Natural killer cell treated with Interleukin-12 subunit alpha and Interleukin-12 subunit beta and Interleukin-15 and Interleukin-18, amount 100 ng/mL, for 72 hours (primary cell): Measurements from ENCODE around the gene LILRA6. TPM values are rescaled to one million over a fixed set of nuclear protein-coding genes. Genes with fewer than 3 reads are reported as not detected.
"Not testable (repeated sequence)": the region's sequence is repeated elsewhere in the genome, so short reads cannot be mapped to it uniquely, and the experiment has no call there.

Experiments used
- ATAC-seq, 2 donors: fragments of 150-1000 bp; cut with Tn5 transposase in 1 of 2; sonication (Bioruptor Pico), chemical (Tn5 transposase) in 1 of 2; 2 replicates each; pipeline ENCODE4 v1.10.0; 2021
- DNase-seq: peaks from one replicate; pipeline ENCODE4 v3.0.0; 2022; ENCODE audit warnings: low spot score
- H3K27ac Mint-ChIP-seq, 2 donors: 1 replicate in 1 of 2; 2 replicates in 1 of 2; pipeline ENCODE4 v1.8.0; 2022; ENCODE audit warnings: mixed read lengths in 2 of 2, mild to moderate bottlenecking in 1 of 2, moderate library complexity in 1 of 2
- H3K27me3 Mint-ChIP-seq, 2 donors: 1 replicate in 1 of 2; 2 replicates in 1 of 2; pipeline ENCODE4 v1.8.0; 2022; ENCODE audit warnings: mixed read lengths in 2 of 2
- H3K36me3 Mint-ChIP-seq: one replicate; pipeline ENCODE4 v1.8.0; 2022; ENCODE audit warnings: mixed read lengths
- H3K4me1 Mint-ChIP-seq, 2 donors: 1 replicate in 1 of 2; 2 replicates in 1 of 2; pipeline ENCODE4 v1.8.0; 2022; ENCODE audit warnings: low read depth in 2 of 2, mixed read lengths in 2 of 2, mild to moderate bottlenecking in 1 of 2
- H3K4me3 Mint-ChIP-seq: one replicate; pipeline ENCODE4 v1.8.0; 2022; ENCODE audit warnings: mixed read lengths
- H3K9me3 Mint-ChIP-seq: 2 replicates; pipeline ENCODE4 v1.8.0; 2022; ENCODE audit warnings: mixed read lengths
- total RNA-seq, 2 donors: library from RNA; stranded (reverse); gene quantifications; one replicate each; pipeline ENCODE4 v1.2.3, GENCODE V29; 2022

The LILRA6 gene
- total RNA-seq, 2 donors from 2014 or later = 0.47 TPM; not detected in 1

- not testable (repeated sequence) for H3K36me3 Mint-ChIP-seq
Measured at GRCh38 chr19:54277111-54277615, 34.6 kb upstream of the LILRA6 start.

GRCh38 chr19:54275951-54276350 lies 33.4 kb upstream of the LILRA6 start:
- DNase-seq = no peak
- no peaks in the 10 kb centered on the region for H3K4me1 Mint-ChIP-seq
- no peaks in the 10 kb centered on the region for H3K9me3 Mint-ChIP-seq
- H3K27ac Mint-ChIP-seq = no peak overlapping the region
- ATAC-seq = no peak
- peaks cover 17 to 21% of the 10 kb centered on the region in 2 donors for H3K27me3 Mint-ChIP-seq
- no peak overlapping the region for H3K4me3 Mint-ChIP-seq
- no peaks in the 10 kb centered on the region for H3K36me3 Mint-ChIP-seq

More at GRCh38 chr19:54277111-54277615, 34.6 kb upstream of the LILRA6 start:
- not testable (repeated sequence) for ATAC-seq, H3K27ac Mint-ChIP-seq, H3K9me3 Mint-ChIP-seq, DNase-seq, H3K4me3 Mint-ChIP-seq, H3K4me1 Mint-ChIP-seq
- H3K27me3 Mint-ChIP-seq = peaks cover 20 to 25% of the 10 kb centered on the region in 2 donors

- not testable (repeated sequence) for H3K9me3 Mint-ChIP-seq, H3K4me1 Mint-ChIP-seq, DNase-seq, H3K27ac Mint-ChIP-seq, H3K4me3 Mint-ChIP-seq, ATAC-seq, H3K36me3 Mint-ChIP-seq
- peaks cover 19 to 24% of the 10 kb centered on the region in 2 donors for H3K27me3 Mint-ChIP-seq
Measured at GRCh38 chr19:54274516-54274915, 31.9 kb upstream of the LILRA6 start.

- ATAC-seq = no peak
- DNase-seq = no peak
- no peaks in the 10 kb centered on the region for H3K36me3 Mint-ChIP-seq
- no peak overlapping the region for H3K4me3 Mint-ChIP-seq
- H3K27ac Mint-ChIP-seq = no peak overlapping the region
- peaks cover 20 to 24% of the 10 kb centered on the region in 2 donors for H3K27me3 Mint-ChIP-seq
- no peaks in the 10 kb centered on the region for H3K9me3 Mint-ChIP-seq
- no peaks in the 10 kb centered on the region for H3K4me1 Mint-ChIP-seq
Measured at GRCh38 chr19:54273821-54274220, 31.2 kb upstream of the LILRA6 start.

GRCh38 chr19:54272181-54272580 lies 29.6 kb upstream of the LILRA6 start:
- H3K27ac Mint-ChIP-seq, H3K4me3 Mint-ChIP-seq, ATAC-seq, H3K4me1 Mint-ChIP-seq, H3K9me3 Mint-ChIP-seq, H3K36me3 Mint-ChIP-seq, DNase-seq: not testable (repeated sequence)
- H3K27me3 Mint-ChIP-seq = peaks cover 27 to 31% of the 10 kb centered on the region in 2 donors

GRCh38 chr19:54271587-54271986 lies 29.0 kb upstream of the LILRA6 start:
- not testable (repeated sequence) for DNase-seq, ATAC-seq, H3K27ac Mint-ChIP-seq, H3K9me3 Mint-ChIP-seq, H3K36me3 Mint-ChIP-seq, H3K4me1 Mint-ChIP-seq, H3K4me3 Mint-ChIP-seq
- H3K27me3 Mint-ChIP-seq = peaks cover 27 to 31% of the 10 kb centered on the region in 2 donors

- Mint-ChIP-seq H3K27me3 (peaks cover 27 to 31% of the 10 kb centered on the region in 2 donors), H3K36me3 (no peaks in the 10 kb centered on the region)
Measured at GRCh38 chr19:54271106-54271505, 28.5 kb upstream of the LILRA6 start.

GRCh38 chr19:54268936-54269335 lies 26.3 kb upstream of the LILRA6 start:
- no peaks in the 10 kb centered on the region for H3K36me3 Mint-ChIP-seq
- H3K27ac Mint-ChIP-seq = no peak overlapping the region
- H3K4me3 Mint-ChIP-seq = no peak overlapping the region
- H3K27me3 Mint-ChIP-seq = peaks cover 27 to 36% of the 10 kb centered on the region in 2 donors
- H3K9me3 Mint-ChIP-seq = no peaks in the 10 kb centered on the region
- ATAC-seq = no peak
- H3K4me1 Mint-ChIP-seq = no peaks in the 10 kb centered on the region
- no peak for DNase-seq

More at GRCh38 chr19:54271106-54271505, 28.5 kb upstream of the LILRA6 start:
- H3K4me3 Mint-ChIP-seq = no peak overlapping the region
- no peaks in the 10 kb centered on the region for H3K4me1 Mint-ChIP-seq
- DNase-seq (no peak), ATAC-seq (no peak)
- no peak overlapping the region for H3K27ac Mint-ChIP-seq
- H3K9me3 Mint-ChIP-seq = no peaks in the 10 kb centered on the region

- ATAC-seq (peak; percentile 56 to 67), DNase-seq (no peak)
- no peaks in the 10 kb centered on the region for H3K36me3 Mint-ChIP-seq
- H3K27ac Mint-ChIP-seq = no peak overlapping the region
- peaks cover 19 to 25% of the 10 kb centered on the region in 2 donors for H3K27me3 Mint-ChIP-seq
- no peaks in the 10 kb centered on the region for H3K4me1 Mint-ChIP-seq
- no peaks in the 10 kb centered on the region for H3K9me3 Mint-ChIP-seq
- H3K4me3 Mint-ChIP-seq = no peak overlapping the region
Measured at GRCh38 chr19:54266133-54266532, 23.5 kb upstream of the LILRA6 start.

- H3K4me1 Mint-ChIP-seq = no peaks in the 10 kb centered on the region
- H3K36me3 Mint-ChIP-seq = no peaks in the 10 kb centered on the region
Measured at GRCh38 chr19:54262470-54262869, 19.9 kb upstream of the LILRA6 start.

GRCh38 chr19:54262066-54262465 lies 19.5 kb upstream of the LILRA6 start:
- Mint-ChIP-seq H3K36me3 (no peaks in the 10 kb centered on the region), H3K27ac (no peak overlapping the region), H3K9me3 (no peaks in the 10 kb centered on the region), H3K4me3 (no peak overlapping the region), H3K4me1 (no peaks in the 10 kb centered on the region), H3K27me3 (peaks cover 7 to 10% of the 10 kb centered on the region in 2 donors)
- ATAC-seq (no peak), DNase-seq (no peak)

More at GRCh38 chr19:54262470-54262869, 19.9 kb upstream of the LILRA6 start:
- ATAC-seq (no peak), DNase-seq (no peak)
- Mint-ChIP-seq H3K27me3 (peaks cover 7 to 10% of the 10 kb centered on the region in 2 donors), H3K27ac (no peak overlapping the region), H3K9me3 (no peaks in the 10 kb centered on the region), H3K4me3 (no peak overlapping the region)

- Mint-ChIP-seq H3K36me3 (no peaks in the 10 kb centered on the region), H3K4me1 (no peaks in the 10 kb centered on the region), H3K27ac (no peak within 1 kb of the TSS), H3K27me3 (peaks cover 3 to 7% of the 10 kb centered on the region in 2 donors), H3K4me3 (no peak within 1 kb of the TSS), H3K9me3 (no peaks in the 10 kb centered on the region)
- DNase-seq = no peak
- no peak for ATAC-seq
Measured at GRCh38 chr19:54257116-54257480, 14.5 kb upstream of the LILRA6 start, which contains the start of gene LILRB5. Gene LILRB5, minus strand, starts transcription at chr19:54257273. Its CDS starts 80 bp downstream, at chr19:54257193.

GRCh38 chr19:54256250-54257115 lies 13.9 kb upstream of the LILRA6 start:
- Mint-ChIP-seq H3K27ac (no peak overlapping the region), H3K27me3 (peaks cover 3 to 7% of the 10 kb centered on the region in 2 donors), H3K9me3 (no peaks in the 10 kb centered on the region), H3K36me3 (no peaks in the 10 kb centered on the region), H3K4me1 (no peaks in the 10 kb centered on the region), H3K4me3 (no peak overlapping the region)
- ATAC-seq = no peak
- no peak for DNase-seq

GRCh38 chr19:54255105-54255775 lies 12.7 kb upstream of the LILRA6 start:
- Mint-ChIP-seq H3K4me1 (no peaks in the 10 kb centered on the region), H3K27ac (no peak overlapping the region), H3K9me3 (no peaks in the 10 kb centered on the region), H3K27me3 (peaks cover 6 to 11% of the 10 kb centered on the region in 2 donors), H3K36me3 (no peaks in the 10 kb centered on the region), H3K4me3 (no peak overlapping the region)
- ATAC-seq = no peak
- DNase-seq = no peak
